Mucosa of gallbladder (tissue), 1 donor: ENCODE data around the gene TCEANC2. TPM values are rescaled to one million over a fixed set of nuclear protein-coding genes. Genes with fewer than 3 reads are reported as not detected.
"Not testable (repeated sequence)": the region's sequence is repeated elsewhere in the genome, so short reads cannot be mapped to it uniquely, and the experiment has no call there.

Source experiments
- DNase-seq: peaks from one replicate; pipeline ENCODE4 v3.0.0-alpha.2; 2020; ENCODE audit warnings: low spot score
- total RNA-seq: library from RNA; stranded (reverse); gene quantifications from one replicate; pipeline ENCODE4 v1.2.1, GENCODE V29; 2021
- donor health status: DM: no; HTN: no; CAD: no.

The TCEANC2 gene
- total RNA-seq, 1 donor from 2014 or later = 6.0 TPM

- DNase-seq = no peak
These were observed 33.3 kb downstream of the TCEANC2 start for GRCh38 chr1:54086754-54087153.

GRCh38 chr1:54088385-54088784, 35.0 kb downstream of the TCEANC2 start:
- no peak for DNase-seq

DNA sequence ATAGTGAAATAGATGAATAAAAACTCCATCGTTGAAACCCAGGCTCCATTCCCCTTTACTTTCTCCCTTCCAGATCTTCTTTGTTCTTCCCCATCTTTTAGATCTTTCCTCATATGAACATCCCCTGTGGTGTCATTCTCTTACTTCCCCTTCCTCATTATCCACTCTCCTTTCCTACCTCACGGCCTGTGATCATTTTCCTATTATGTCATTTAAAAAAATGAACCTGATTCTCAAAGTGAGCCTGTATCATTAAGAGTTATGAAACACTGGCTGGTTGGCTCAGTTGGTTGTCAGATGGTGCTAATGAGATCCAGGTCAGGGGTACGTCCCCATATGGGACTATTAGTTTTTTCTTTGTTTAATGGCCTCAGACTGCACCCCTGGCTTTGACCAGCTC, 38.3 kb downstream of the TCEANC2 start:
- DNase-seq = no peak

DNA sequence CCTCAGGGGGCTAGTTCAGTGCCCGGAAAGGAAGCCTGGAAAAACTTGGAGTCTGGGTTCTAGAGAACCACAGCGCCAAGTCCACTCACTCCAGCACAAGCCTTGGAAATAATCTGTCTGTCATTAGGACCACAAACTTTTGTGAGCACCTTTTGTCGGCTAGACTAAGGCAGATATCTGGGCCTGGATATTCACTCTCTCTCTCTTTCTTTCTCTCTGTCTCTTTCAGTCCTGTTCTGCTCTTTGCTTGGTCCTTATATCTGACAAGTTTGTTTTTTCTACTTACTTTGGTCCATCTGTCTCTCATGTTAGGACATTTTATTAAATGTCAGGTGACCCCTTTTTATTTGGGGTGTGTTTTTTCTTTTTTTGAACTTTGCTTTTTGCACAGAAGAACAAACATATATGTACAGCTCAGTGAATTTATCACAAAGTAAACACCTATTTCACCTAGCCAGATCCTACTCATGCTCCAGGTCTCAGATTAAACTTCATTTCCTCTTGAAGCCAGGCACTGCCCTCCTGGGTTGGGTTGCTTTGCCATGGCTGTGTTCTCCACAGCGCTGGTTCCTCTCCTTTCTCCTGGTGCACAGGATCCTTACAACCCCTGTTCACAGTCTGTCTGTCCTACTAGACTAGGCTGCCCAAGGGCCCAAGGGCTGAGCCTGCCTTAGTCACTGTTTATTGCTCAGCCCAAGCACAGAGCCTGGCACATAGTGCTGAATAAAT, 40.8 kb downstream of the TCEANC2 start:
- DNase-seq = no peak

DNA sequence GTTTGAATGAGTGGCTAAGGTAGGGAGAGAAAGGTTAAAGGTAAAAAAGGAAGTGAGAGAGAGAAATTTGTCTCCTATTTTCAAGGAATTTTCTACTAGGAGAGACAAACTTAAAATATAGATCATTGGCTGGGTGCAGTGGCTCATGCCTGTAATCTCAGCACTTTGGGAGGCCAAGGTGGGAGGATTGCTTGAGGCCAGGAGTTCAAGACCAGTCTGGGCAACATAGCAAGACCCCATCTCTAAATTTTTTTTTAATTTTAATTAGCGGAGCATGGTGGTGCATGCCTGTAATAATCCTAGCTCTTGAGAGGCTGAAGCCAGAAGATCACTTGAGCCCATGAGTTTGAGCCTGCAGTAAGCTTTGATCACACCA, 41.3 kb downstream of the TCEANC2 start:
- DNase-seq = not testable (repeated sequence)

DNA sequence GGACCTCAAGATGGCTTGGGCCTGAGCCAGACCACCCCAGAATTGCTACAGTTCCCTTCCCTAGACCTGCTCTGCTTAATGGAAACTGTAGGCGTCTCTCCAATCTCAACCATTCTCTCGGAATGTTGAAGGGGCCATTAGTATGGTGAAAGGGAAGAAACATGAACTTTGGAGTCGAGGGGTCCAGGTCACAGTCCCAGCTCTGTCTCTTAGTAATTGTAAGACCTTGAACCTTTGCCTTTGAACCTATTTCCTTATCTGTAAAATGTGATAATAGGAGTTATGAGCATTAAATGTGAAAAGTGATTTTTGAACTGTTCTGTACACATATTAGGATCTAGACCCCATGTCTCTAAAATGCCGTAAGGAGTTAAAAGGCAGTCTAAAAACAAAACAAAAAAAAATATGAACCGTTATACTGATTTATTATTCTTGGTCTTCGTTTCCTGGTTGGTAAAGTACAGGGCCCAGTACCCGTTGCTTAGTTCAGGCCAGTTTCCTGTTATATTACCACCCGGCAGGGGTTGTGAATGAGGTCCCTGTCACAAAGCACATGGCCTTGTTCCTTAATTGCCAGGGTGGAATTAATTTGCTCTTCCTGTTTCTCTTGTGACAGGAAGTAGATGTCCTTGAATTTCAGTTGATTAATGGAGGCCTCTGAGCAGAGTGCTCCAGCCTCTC, 42.3 kb downstream of the TCEANC2 start:
- no peak for DNase-seq

- DNase-seq = no peak
These were observed 42.9 kb downstream of the TCEANC2 start for GRCh38 chr1:54096227-54096876.

- no peak for DNase-seq
These were observed 43.5 kb downstream of the TCEANC2 start for GRCh38 chr1:54096877-54097240.

GRCh38 chr1:54099061-54099610, 45.7 kb downstream of the TCEANC2 start:
- no peak for DNase-seq

DNA sequence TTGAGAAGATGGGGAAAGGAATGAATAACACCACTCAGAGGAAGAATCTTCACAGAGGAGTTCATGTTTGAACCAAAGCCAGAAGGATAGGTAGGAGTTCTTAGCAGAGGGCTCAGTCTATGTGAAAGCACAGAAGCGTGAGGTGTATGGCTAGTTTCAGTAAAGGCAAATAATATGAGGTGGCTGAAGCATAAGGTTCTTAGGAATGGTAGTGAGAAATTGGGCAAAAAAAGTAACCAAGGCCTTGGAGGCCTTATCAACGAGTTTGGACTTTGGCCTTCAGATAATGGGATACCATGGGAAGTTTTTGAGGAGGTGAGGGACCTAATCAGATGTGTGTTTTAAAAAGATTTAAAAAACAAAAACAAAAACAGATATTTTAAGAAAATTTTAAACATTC, 47.1 kb downstream of the TCEANC2 start:
- no peak for DNase-seq

DNA sequence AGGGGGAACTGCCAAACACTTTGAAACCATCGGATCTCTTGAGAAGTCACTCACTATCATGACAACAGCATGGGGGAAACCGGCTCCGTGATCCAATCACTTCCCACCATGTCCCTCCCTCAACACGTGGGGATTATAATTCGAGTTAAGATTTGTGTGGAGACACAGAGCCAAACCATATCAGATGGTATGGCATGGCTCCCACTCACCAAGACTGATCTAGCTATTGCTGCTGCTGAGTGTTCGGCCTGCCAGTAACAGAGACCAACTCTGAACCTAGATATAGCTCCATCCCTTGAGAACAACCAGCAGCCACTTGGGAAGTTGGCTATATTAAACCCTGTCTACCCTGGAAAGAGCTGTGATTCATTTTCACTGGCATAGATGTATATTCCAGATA, 50.0 kb downstream of the TCEANC2 start:
- DNase-seq = no peak

DNA sequence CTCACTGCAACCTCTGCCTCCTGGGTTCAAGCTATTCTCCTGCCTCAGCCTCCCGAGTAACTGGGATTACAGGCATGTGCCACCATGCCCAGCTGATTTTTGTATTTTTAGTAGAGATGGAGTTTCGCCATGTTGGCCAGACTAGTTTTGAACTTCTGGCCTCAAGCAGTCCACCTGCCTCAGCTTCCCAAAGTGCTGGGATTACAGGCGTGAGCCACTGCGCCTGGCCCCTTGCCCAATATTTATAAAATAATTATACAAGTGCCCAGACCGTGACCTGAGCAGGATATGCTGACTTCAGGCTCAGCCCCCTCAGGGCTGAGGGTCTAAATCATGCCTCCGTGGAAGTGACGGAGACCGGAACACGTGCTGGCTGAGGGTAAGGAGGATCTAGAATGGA, 51.2 kb downstream of the TCEANC2 start:
- DNase-seq = not testable (repeated sequence)

DNA sequence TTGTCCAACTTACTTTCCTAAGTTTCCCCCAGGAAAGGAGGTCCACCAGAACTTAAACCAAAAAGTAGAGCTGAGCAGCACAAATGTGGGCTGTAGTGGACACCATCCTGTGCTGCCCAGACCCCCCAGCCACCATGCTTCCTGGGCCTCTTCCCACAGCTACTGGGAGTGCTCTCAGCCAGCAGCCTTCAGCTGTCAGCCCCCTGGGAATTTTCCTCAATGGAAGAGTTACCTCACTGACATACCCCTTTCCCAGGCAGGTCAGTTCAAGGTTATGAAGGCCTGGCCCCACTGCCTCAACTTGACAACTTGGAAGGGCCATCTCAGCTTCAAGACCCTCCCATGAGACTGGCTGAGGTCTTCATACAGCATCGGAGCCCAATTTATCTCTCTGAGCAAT, 51.7 kb downstream of the TCEANC2 start:
- no peak for DNase-seq

GRCh38 chr1:54105736-54106269, 52.4 kb downstream of the TCEANC2 start:
- DNase-seq = no peak

DNA sequence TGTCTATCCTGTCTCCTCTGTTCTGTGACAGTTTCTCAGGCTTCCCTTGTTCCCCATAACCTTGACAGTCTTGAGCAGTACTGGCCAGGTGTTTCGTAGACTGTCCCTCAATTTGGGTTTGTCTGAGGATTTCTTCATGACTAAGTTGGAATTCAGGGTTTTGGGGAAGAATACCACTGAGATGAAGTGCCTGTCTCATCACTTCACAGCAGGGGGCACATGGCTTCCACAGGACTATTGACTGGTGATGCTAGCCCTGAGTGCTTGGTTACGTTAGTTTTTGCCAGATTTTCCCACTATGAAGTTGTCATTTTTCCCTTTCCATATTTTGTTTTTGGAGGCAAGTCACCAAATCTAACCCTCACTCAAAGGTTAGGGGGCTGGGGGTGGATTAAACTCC, 53.7 kb downstream of the TCEANC2 start:
- no peak for DNase-seq

GRCh38 chr1:54108156-54108555, 54.7 kb downstream of the TCEANC2 start:
- no peak for DNase-seq

- DNase-seq = no peak
These were observed 56.0 kb downstream of the TCEANC2 start for GRCh38 chr1:54109129-54110090.

GRCh38 chr1:54110996-54111395, 57.6 kb downstream of the TCEANC2 start:
- DNase-seq = no peak

DNA sequence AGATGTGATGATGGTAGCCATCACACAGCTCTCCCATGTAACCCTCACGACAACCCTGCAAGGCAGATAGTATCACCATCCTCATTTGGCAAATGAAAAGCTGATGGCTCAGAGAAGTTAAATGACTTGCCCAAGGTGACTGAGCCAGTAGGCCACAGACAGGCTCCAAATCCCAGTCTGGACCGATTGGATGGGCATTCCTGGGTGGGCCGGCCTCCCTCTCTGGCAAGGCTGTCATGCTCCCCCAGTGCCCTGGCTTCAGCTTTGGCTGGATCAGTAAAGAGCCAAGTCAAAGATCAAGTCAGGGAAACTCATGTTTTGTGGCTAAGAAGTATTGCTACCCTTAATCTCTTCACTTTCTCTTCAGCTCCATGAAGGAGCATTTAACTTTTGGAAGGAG, 58.2 kb downstream of the TCEANC2 start:
- DNase-seq = no peak

DNA sequence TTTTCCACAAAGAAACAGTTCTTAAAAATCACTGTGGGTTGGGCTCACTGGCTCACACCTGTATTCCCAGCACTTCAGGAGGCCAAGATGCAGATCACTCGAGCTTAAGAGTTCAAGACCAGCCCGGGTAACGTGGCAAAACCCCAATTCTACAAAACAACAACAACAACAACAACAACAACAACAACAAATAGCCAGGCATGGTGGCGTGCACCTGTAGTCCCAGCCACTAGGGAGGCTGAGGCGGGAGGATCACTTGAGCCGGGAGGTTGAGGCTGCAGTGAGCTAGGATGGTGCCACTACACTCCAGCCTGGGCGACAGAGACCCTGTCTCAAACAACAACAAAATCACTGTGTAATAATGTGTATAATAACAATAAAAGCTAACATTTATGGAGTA, 58.6 kb downstream of the TCEANC2 start:
- DNase-seq = no peak

DNA sequence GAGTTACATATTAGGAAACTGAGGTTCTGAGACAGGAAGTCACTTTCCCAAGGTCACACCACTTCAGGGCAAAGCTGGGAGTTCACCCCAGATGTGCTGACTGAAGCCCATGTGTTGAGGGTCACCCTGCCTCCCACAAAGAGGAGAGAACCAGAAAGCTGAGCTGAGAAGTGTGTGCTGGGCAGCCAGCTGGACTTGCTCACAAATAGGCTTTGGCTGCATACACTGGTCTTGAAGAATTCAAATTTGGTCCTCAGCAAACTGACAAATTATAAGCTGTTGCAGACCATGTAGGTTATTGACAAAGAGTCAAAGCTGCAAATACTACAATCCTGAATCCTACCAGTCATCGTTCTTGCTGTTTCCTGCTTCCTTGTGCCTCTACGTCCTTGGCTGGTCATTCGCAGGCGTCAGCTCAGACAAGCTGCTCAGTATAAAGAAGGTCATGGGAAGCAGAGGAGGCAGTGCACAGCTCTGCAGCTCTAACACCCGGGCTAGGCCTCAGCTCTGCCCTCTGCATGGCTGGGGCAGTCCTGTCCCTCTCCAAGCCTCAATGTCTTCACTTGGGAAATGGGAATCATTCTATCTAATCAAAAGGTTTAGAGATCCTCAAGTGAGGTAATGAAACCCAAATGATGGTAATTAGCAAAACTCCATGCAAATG, 59.4 kb downstream of the TCEANC2 start:
- no peak for DNase-seq
